Inferior parietal cortex (tissue), 1 donor: Measurements from ENCODE around the gene CHAF1A.

Experiments used
- DNase-seq: peaks from one replicate; pipeline ENCODE4 v3.0.0-alpha.2; 2016; ENCODE audit errors: extremely low spot score

The CHAF1A gene

GRCh38 chr19:4441994-4442818 is 39.8 kb downstream of the CHAF1A start:
- no peak for DNase-seq

- no peak for DNase-seq
These were observed 40.3 kb downstream of the CHAF1A start for GRCh38 chr19:4442819-4443146.

GRCh38 chr19:4443188-4443587 is 40.7 kb downstream of the CHAF1A start:
- DNase-seq: no peak

GRCh38 chr19:4443966-4444764 is 41.7 kb downstream of the CHAF1A start:
- DNase-seq: no peak

GRCh38 chr19:4444765-4445741 is 42.6 kb downstream of the CHAF1A start:
- no peak for DNase-seq

- DNase-seq: no peak
These were observed 43.7 kb downstream of the CHAF1A start for GRCh38 chr19:4445963-4446703.

- DNase-seq: no peak
These were observed 44.3 kb downstream of the CHAF1A start for GRCh38 chr19:4446704-4447200.

GRCh38 chr19:4447327-4448146 is 45.1 kb downstream of the CHAF1A start:
- DNase-seq: no peak

- no peak for DNase-seq
These were observed 45.9 kb downstream of the CHAF1A start for GRCh38 chr19:4448147-4448985.

GRCh38 chr19:4449022-4449638 is 46.7 kb downstream of the CHAF1A start:
- DNase-seq: peak; percentile 61

GRCh38 chr19:4449639-4450028 is 47.2 kb downstream of the CHAF1A start:
- no peak for DNase-seq

GRCh38 chr19:4452230-4452990 is 50.0 kb downstream of the CHAF1A start:
- no peak for DNase-seq

- no peak for DNase-seq
These were observed 51.1 kb downstream of the CHAF1A start for GRCh38 chr19:4453232-4454179.

GRCh38 chr19:4454747-4455718 is 52.6 kb downstream of the CHAF1A start:
- DNase-seq: no peak

GRCh38 chr19:4455719-4456475 is 53.5 kb downstream of the CHAF1A start:
- no peak for DNase-seq
